GM19397 (cell line): ENCODE data around the gene PRR15.

Experiments used
- ATAC-seq: cut with Tn5 transposase; IDR thresholded peaks from one replicate; pipeline ENCODE4 v1.9.1; 2021; ENCODE audit warnings: mild to moderate bottlenecking, moderate library complexity; ENCODE audit not compliant: unreplicated experiment

Gene PRR15

DNA sequence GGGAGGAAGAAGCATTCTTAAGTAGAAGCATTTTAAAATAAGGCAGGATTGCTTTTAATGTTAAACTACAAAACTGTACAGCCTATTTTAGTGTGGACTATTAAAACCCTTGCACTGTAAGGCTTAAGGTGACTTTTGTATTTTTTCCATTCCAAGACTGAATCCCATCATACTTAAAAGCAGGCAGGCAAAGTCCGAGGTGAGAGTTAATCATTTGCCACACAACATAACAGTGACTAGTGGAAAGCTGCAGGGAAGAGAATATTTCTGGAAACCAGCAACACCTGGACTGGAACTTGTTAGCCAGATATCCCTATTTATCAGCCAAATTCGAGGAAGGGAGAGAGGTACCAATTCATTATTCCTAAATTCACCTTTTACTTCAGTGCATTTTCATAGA, 3.5 kb downstream of the PRR15 start:
- ATAC-seq = no peak

- ATAC-seq = no peak
Observed at GRCh38 chr7:29569648-29570047, 6.0 kb downstream of the PRR15 start.

- ATAC-seq = no peak
Observed at GRCh38 chr7:29572558-29572957, 8.9 kb downstream of the PRR15 start.

DNA sequence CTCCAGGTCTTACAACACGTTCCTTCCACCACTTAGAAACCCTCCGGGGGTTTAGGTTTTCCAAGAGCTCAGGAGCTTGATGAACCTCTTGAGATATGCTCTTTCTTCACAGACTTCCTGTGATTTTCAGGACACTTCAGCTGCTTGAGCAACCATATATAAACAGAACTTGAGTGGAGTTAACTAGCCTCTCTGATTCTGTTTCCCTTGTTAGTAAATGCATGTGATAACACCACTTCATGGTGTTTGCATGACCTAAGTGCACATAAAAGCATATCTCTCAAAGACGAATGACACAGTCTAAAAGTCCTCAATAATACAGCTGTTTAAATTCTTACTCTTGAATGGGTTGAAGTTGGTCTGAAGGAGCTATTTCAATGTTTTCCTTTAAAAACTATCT, 9.9 kb downstream of the PRR15 start:
- no peak for ATAC-seq

DNA sequence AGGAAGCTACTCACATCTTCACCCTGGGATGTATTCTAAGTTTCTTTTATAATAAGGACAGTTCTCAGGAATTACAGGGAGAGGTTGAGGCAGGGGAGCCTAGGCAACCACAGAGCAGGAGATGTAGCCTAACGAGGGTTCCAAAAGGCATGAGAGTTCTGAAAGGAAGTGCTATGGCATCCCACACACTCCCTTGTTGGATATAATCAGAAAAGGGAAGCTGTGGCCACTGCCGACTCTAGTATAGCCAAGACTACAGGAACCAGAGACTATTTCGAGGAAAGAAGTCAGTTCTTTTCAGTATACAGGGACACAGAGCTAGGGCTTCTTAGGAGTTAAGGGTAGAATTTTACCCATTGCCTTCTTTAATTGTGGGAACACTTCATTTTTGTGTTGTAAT, 11.0 kb downstream of the PRR15 start:
- ATAC-seq = no peak

DNA sequence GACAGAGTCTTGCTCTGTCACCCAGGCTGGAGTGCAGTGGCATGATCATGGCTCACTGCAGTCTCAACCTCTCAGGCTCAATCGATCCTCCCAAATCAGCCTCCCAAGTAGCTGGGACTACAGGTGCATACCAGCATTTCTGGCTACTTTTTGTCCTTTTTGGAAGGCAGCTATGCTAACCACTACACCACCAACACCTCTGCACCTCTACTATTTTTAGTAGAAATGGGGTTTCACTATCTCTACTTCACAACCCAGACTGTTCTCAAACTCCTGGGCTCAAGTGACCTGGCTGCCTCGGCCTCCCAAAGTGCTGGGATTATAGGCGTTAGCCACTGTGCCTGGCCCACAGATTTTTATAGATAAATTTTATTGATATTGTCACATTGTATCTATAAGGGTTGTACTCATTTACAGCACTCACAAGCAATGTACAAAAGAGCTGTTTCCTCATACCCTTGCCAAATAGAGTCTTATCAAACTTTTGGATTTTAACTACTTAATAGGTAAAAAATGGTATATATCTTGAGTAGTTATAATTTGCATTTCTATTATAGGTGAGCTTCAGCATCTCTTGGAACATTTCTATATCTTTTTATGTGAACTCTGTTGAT, 23.7 kb downstream of the PRR15 start:
- ATAC-seq = no peak

DNA sequence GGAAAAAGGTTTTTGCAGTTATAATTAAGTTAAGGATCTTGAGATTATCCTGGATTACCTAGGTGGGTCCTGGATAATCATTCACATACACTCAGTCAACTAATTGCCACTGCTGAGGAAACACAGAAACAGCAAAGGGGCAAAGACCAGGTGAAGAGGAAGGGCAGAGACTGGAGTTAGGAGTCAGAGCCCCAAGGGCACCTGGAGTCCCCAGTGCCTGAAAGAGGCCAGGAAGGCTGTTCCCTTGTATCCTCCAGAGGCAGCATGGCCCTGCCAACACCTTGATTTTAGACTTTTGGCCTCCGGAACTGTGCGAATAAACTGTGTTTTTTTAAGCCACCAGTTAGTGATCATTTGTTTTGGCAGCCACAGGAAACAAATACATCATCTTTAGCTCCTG, 24.6 kb downstream of the PRR15 start:
- no peak for ATAC-seq

DNA sequence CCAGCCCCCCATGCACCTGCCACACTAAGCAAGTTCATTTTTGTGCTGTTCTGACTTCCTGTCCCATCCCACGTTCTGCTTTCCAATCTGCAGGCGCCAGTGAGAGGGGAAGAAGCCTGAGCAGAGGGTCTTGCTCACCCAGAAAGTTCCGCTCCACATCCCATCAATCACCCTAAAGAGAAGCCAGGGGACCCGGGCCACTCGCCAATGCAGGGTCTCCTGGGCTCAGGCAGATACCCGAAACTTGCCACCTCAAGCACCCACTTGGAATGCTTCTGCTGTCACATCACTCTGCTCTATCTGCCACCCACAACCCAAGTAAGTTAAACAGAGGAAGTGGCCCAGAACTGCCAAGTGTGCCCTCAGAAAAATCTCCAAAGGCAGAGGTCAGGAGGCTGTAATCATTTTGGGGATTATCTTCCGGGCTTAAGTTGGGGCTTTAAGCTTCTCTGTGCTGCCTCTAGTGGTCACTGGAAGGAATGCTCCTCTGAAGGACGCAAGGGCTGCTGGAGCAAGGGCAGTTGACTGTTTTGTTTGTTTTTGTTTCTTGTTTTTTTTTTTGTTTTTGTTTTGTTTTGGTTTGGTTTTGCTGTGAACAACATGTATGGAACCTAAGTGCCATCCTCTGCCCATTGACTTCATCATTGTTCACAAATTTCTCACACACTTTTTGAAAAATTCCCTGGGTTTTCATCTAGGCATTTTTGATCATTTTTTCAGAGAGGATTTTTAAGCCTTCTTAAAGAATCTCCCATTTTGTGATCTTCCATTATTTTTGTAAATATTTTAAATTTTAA, 25.5 kb downstream of the PRR15 start:
- peak; percentile 71 for ATAC-seq

- ATAC-seq = no peak
Observed at GRCh38 chr7:29592866-29593265, 29.2 kb downstream of the PRR15 start.

DNA sequence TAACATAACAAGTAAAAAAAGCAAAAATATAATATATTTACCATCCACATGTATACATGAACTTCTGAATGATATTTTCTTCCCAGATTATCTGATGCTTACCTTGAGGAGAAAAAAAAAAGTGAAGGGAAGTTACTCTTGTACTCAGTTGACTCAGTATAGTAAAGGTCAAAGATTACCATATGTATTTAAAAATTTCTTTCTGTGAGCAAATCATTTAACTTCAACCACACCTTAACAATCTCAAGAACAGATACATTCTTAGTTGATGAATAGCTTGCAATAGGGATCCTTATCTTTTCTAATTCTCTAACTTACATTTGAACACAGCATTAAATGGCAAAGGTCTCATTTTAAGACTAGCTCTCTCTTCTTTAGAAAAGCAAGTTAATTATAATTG, 29.8 kb downstream of the PRR15 start:
- ATAC-seq = no peak

GRCh38 chr7:29596593-29597178, 33.1 kb downstream of the PRR15 start:
- no peak for ATAC-seq

GRCh38 chr7:29597266-29597665, 33.6 kb downstream of the PRR15 start:
- no peak for ATAC-seq

DNA sequence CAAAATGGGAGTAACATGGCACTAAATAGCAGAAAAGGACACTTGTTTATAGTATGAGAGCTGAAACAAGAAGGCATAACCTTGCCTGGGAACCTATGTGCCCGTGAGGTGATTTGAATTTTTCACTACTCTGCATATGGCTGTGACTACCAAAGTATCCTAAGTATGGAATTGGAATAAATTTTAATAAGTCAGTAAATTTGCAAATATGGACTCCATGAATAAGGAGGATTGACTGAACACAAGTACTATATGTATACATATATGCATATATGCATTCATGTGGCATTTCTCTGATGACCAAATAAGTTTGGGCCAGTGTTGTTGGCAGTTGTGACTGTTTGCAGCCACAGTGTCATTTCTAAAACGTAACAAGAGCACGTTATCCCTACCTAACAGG, 34.5 kb downstream of the PRR15 start:
- no peak for ATAC-seq

- no peak for ATAC-seq
Observed at GRCh38 chr7:29598613-29599012, 35.0 kb downstream of the PRR15 start.

DNA sequence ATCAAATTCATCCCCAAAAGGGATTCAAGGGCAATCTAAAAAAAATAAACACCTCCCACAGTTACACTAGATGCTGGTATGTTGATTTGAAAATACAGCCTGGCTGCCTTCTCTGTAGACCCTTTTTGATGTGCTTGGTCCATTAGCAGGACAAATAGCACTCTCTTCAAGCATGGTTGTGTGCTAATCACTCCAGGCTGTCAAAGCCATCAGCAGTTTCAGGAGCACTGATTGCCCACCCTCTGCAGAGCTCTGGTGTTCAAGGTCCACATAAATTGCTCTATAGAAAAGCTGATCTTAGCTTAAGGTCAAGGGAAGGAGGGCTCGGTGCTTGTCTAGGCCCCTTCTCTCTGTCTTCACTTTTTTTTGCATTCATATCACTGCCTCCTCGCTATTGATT, 35.4 kb downstream of the PRR15 start:
- ATAC-seq = no peak

DNA sequence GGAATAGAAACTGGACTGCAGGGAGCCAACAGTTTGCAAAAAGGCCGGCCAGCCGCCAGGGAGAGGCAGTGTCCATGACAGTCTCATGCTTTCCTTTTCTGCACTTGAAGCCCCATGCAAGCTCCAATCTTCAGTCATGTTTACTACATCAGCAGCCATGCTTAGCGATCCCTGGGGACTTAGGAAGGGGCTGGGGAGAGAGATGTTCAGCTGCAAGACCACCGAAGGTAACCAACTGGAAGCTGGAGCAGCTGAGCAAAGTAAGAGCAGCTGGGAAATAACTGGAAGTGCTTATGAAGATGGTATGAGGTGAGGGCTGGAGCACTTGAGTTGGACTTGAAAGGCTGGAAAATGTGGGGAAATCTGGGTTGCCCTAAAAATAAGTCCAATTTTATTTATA, 37.0 kb downstream of the PRR15 start:
- ATAC-seq = no peak

GRCh38 chr7:29604052-29604451, 40.4 kb downstream of the PRR15 start:
- no peak for ATAC-seq

- ATAC-seq = no peak
Observed at GRCh38 chr7:29604702-29605101, 41.1 kb downstream of the PRR15 start.

- no peak for ATAC-seq
Observed at GRCh38 chr7:29605671-29606070, 42.0 kb downstream of the PRR15 start.

DNA sequence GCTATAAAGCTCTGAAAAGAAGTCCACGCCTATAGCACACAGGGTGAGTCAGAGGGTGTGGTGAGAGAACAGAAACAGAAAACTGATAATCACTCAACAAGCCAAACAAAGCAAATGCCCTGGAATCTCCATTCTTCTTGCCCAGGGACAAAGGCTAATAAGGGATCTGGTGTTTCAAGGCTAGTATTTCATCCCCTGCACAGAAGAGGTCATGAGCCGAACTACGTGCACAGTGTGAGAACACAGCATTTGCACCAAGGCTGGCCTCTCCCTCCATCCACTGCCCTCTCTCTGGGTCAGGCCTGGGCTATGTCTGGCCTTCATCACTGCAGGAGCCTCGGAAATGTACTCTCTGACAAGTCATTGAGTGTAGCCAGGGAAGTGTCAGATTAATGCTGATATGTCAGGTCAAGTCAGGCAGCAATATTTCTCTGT, 42.7 kb downstream of the PRR15 start:
- no peak for ATAC-seq

DNA sequence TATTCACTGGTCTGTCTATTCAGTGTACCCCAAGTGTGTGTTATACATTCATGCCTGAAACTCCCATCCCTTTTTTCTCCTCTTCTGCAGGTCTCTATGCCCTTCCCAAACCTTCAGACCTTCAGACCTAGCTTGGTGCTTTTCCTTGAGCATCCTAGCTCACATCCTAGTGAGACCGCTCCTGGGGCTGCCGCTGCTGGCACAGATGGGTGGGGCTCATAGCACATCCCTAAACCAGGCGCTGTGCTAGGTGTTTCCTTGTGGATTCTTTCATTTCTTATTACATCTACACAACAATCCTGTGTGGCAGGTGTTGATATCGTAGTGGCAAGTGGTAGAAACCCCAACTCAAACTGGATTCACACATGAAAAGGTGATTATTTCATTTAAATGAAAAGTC, 43.2 kb downstream of the PRR15 start:
- no peak for ATAC-seq

GRCh38 chr7:29607259-29607658, 43.6 kb downstream of the PRR15 start:
- no peak for ATAC-seq
